ENCODE results near the gene MCCC2. TPM values are rescaled to one million over a fixed set of nuclear protein-coding genes. Genes with fewer than 3 reads are reported as not detected.

MCCC2 gene
- total RNA-seq, 2 experiments from 2014 or later: 60.0 to 60.4 TPM

DNA sequence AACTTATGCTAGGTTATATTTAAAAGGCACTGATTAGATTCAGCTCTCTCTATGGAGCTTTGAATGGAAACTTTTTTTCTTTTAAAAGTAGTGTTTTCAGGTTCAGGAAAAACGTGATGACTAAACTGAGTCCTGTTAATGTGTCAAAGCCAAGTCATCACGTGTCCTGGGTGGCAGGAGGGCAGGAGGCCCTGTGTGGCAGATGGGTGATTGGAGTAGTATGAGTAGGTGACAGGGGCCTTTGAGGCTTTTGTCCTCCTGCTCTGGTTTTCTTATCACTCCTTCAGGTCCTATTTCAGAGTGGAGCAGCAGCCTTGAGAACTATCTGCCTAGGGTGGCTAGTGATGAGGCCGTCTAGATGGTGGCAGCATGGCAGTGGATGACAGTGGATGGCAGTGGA lies 114.3 kb downstream of the MCCC2 start:
- ATAC-seq (peak; percentile 42), DNase-seq (no peak)
- ChIA-PET CTCF (no interaction called here), POLR2A (no interaction called here)
- Mint-ChIP-seq H3K36me3 (ENCODE audit: low read depth) (peaks cover 4% of the 10 kb centered on the region), H3K9me3 (no peaks in the 10 kb centered on the region), H3K27ac (no peak overlapping the region), H3K4me3 (no peak overlapping the region), H3K27me3 (peaks cover 4% of the 10 kb centered on the region), H3K4me1 (ENCODE audit: low read depth) (peaks cover 7% of the 10 kb centered on the region)
- TF ChIP-seq, protein P1, sequence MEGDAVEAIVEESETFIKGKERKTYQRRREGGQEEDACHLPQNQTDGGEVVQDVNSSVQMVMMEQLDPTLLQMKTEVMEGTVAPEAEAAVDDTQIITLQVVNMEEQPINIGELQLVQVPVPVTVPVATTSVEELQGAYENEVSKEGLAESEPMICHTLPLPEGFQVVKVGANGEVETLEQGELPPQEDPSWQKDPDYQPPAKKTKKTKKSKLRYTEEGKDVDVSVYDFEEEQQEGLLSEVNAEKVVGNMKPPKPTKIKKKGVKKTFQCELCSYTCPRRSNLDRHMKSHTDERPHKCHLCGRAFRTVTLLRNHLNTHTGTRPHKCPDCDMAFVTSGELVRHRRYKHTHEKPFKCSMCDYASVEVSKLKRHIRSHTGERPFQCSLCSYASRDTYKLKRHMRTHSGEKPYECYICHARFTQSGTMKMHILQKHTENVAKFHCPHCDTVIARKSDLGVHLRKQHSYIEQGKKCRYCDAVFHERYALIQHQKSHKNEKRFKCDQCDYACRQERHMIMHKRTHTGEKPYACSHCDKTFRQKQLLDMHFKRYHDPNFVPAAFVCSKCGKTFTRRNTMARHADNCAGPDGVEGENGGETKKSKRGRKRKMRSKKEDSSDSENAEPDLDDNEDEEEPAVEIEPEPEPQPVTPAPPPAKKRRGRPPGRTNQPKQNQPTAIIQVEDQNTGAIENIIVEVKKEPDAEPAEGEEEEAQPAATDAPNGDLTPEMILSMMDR (IDR thresholded peaks at IDR 0.05): no peak
- intact Hi-C loops (cut with micrococcal nuclease): no loop called here

- Mint-ChIP-seq H3K9me3 (no peaks in the 10 kb centered on the region), H3K36me3 (ENCODE audit: low read depth) (no peaks in the 10 kb centered on the region), H3K4me3 (no peak overlapping the region), H3K27ac (no peak overlapping the region), H3K27me3 (peaks cover 7% of the 10 kb centered on the region), H3K4me1 (ENCODE audit: low read depth) (no peaks in the 10 kb centered on the region)
- CTCF ChIA-PET: no interaction called here
- ATAC-seq (no peak), DNase-seq (no peak)
- TF ChIP-seq, protein P1 (IDR thresholded peaks at IDR 0.05): no peak
- intact Hi-C loops (cut with micrococcal nuclease): no loop called here
- POLR2A ChIA-PET: no interaction called here
Observed at GRCh38 chr5:71703941-71704340, 116.8 kb downstream of the MCCC2 start.

GRCh38 chr5:71705421-71705820 lies 118.3 kb downstream of the MCCC2 start:
- Mint-ChIP-seq H3K9me3 (no peaks in the 10 kb centered on the region), H3K27ac (no peak overlapping the region), H3K4me1 (ENCODE audit: low read depth) (no peaks in the 10 kb centered on the region), H3K27me3 (peaks cover 13% of the 10 kb centered on the region), H3K36me3 (ENCODE audit: low read depth) (no peaks in the 10 kb centered on the region), H3K4me3 (no peak overlapping the region)
- CTCF ChIA-PET: interaction anchor here (1.1 to 1.4 kb wide), 2 partner anchors 8 to 11 kb away, joined by 3 to 5 read pairs; no protein-coding TSS in a partner anchor
- POLR2A ChIA-PET: no interaction called here
- intact Hi-C loops (cut with micrococcal nuclease): no loop called here
- TF ChIP-seq, protein P1 (IDR thresholded peaks at IDR 0.05): no peak
- DNase-seq (no peak), ATAC-seq (no peak)

DNA sequence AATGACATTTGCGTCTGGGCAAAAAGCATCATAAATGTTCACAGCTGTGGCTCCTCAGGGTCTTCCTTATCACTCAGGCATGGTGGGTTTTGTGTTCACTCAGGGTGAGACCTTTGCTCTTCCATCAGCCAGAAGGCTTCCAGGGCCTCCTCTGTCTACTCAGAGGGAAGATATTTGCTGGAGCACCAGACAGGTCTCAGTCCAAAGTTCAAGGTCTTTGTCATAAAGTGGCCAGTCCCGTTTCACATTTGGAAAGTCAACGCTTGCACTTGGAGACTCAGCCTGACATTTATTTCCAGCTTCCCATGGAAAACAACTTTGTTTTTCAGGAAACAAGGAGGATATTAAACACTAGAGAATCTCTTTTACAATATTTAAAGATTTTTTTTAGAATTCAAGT lies 119.8 kb downstream of the MCCC2 start:
- DNase-seq: no peak
- Mint-ChIP-seq H3K9me3 (no peaks in the 10 kb centered on the region), H3K36me3 (ENCODE audit: low read depth) (no peaks in the 10 kb centered on the region), H3K4me1 (ENCODE audit: low read depth) (no peaks in the 10 kb centered on the region), H3K27ac (no peak overlapping the region), H3K4me3 (no peak overlapping the region), H3K27me3 (peaks cover 17% of the 10 kb centered on the region)
- CTCF ChIA-PET: no interaction called here
- POLR2A ChIA-PET: no interaction called here
- no peak for ATAC-seq
- intact Hi-C loops (cut with micrococcal nuclease): no loop called here
- TF ChIP-seq, protein P1 (IDR thresholded peaks at IDR 0.05): no peak

Other genes starting within 250 kb of the MCCC2 start
- 10 to 100 TPM; 26.8 TPM for gene BDP1, start 131.7 kb upstream of the MCCC2 start, total RNA-seq
- not detected for gene CARTPT, start 131.9 kb downstream of the MCCC2 start, total RNA-seq

All from activated CD8-positive, alpha-beta T cell treated with anti-CD3 and anti-CD28 coated beads for 36 hours (primary cell).